K562 (cell line): ENCODE measurements around the gene LILRB3. TPM values are rescaled to one million over a fixed set of nuclear protein-coding genes. Genes with fewer than 3 reads are reported as not detected.
A peak's percentile ranks its signal among the peaks of the same experiment; 100 is the strongest.

Experiments used
- ATAC-seq: fragments of 200-7000 bp; cut with Tn5 transposase; 3 replicates; pipeline ENCODE4 v1.9.1; 2020; ENCODE audit warnings: moderate library complexity
- BruUV-seq: library from RNA; stranded (reverse); fragments of 400-500 nt; replicated peaks from 2 replicates; lab custom pipeline; 2021; lab: Mats Ljungman, UMichigan
- CTCF ChIA-PET: fragments of 300-600 bp; formaldehyde crosslinking; extraction: SDS; loops from one replicate; lab custom pipeline; 2021; ENCODE audit warnings: low intra/inter-chr PET ratio; lab: Yijun Ruan, JAX
- POLR2A ChIA-PET: fragments of 300-600, 350-650 bp; sonication (Branson Sonifier 250); formaldehyde crosslinking; extraction: SDS; loops from one replicate; lab custom pipeline; 2021; ENCODE audit warnings: antibody characterized with exemption, inconsistent platforms; lab: Yijun Ruan, JAX
- DNase-seq, 4 experiments: peaks; one replicate each; pipeline versions ENCODE4 v3.0.0 to v3.0.0-alpha.2; 2011 to 2018; ENCODE audit warnings: low spot score in 3 of 4, mixed read lengths in 3 of 4; ENCODE audit errors: extremely low read depth in 1 of 4
- FAIRE-seq: peaks from 2 replicates; lab custom pipeline; 2011; peaks lifted over from hg19 to GRCh38; lab: Jason Lieb, UNC
- H2AFZ ChIP-seq: 2 replicates; pipeline ENCODE4 v1.6.0; 2011; ENCODE audit warnings: low read depth, low read length, control low read depth, inconsistent platforms
- H3K27ac ChIP-seq: fragments of 200-600 bp; 3 replicates; pipeline ENCODE4 v1.8.0; 2011; ENCODE audit warnings: low read depth, mild to moderate bottlenecking, control low read depth, inconsistent platforms, low read length, moderate library complexity, mixed read lengths; ENCODE audit errors: extremely low read depth
- H3K27me3 ChIP-seq, 2 experiments: fragments of 300-600 bp in 1 of 2; 2 replicates in 1 of 2; 3 replicates in 1 of 2; pipeline versions ENCODE4 v1.6.0 to v1.8.0; 2011; ENCODE audit warnings: inconsistent platforms in 2 of 2, low read length in 2 of 2, mild to moderate bottlenecking in 1 of 2, mixed read lengths in 1 of 2, moderate library complexity in 1 of 2; ENCODE audit not compliant: control insufficient read depth in 2 of 2, insufficient read depth in 2 of 2
- H3K36me3 ChIP-seq: fragments of 300-600 bp; 3 replicates; pipeline ENCODE4 v1.8.0; 2011; ENCODE audit warnings: mild to moderate bottlenecking, low read length, inconsistent platforms; ENCODE audit not compliant: control insufficient read depth, insufficient read depth
- H3K4me1 ChIP-seq, 2 experiments: fragments of 200-600 bp in 1 of 2; replicated peaks in 1 of 2; 2 replicates in 1 of 2; 3 replicates in 1 of 2; pipeline versions ENCODE4 v1.5.1 to v1.8.0; 2011; ENCODE audit warnings: inconsistent platforms in 2 of 2, low read length in 2 of 2, mild to moderate bottlenecking in 1 of 2, mixed read lengths in 1 of 2, moderate library complexity in 1 of 2; ENCODE audit not compliant: control insufficient read depth in 2 of 2, insufficient read depth in 2 of 2
- H3K4me2 ChIP-seq: 2 replicates; pipeline ENCODE4 v1.6.1; 2011; ENCODE audit warnings: low read length, control low read depth, inconsistent platforms, mixed read lengths; ENCODE audit not compliant: insufficient read depth
- H3K4me3 ChIP-seq: fragments of 200-600 bp; sonication (generic), shearing (Covaris generic); 2 replicates; pipeline ENCODE4 v1.5.1; 2016; ENCODE audit warnings: control low read depth, inconsistent platforms
- H3K79me2 ChIP-seq: fragments of 200-600 bp; 3 replicates; pipeline ENCODE4 v1.8.0; 2011; ENCODE audit warnings: low read length, inconsistent platforms; ENCODE audit not compliant: control insufficient read depth, insufficient read depth
- H3K9ac ChIP-seq, 2 experiments: 2 replicates each; pipeline versions ENCODE4 v1.6.0 to v1.6.1; 2011; ENCODE audit warnings: low read depth in 2 of 2, low read length in 2 of 2, control low read depth in 1 of 2, inconsistent platforms in 1 of 2, mild to moderate bottlenecking in 1 of 2, mixed read lengths in 1 of 2; ENCODE audit not compliant: insufficient read depth in 1 of 2
- H3K9me1 ChIP-seq: one replicate; pipeline ENCODE4 v1.6.0; 2011; ENCODE audit warnings: inconsistent platforms, mild to moderate bottlenecking, low read length, moderate library complexity; ENCODE audit not compliant: control insufficient read depth, insufficient read depth
- H3K9me3 ChIP-seq: replicated peaks from 2 replicates; pipeline ENCODE4 v1.5.1; 2011; ENCODE audit warnings: low read depth, low read length, inconsistent platforms; ENCODE audit not compliant: control insufficient read depth, insufficient read depth
- H4K20me1 ChIP-seq: replicated peaks from 2 replicates; pipeline ENCODE4 v1.6.1; 2011; ENCODE audit warnings: low read length, inconsistent platforms, mixed read lengths; ENCODE audit not compliant: control insufficient read depth, insufficient read depth
- ARID3B ChIP-seq: fragments of 250-450 bp; sonication (Bioruptor Pico); IDR thresholded peaks from 2 replicates; pipeline ENCODE4 v1.4.0; 2020; ENCODE audit warnings: borderline replicate concordance
- CBFA2T3 ChIP-seq: fragments of 450-650 bp; IDR thresholded peaks from 2 replicates; pipeline ENCODE4 v1.6.1; 2017
- CCAR2 ChIP-seq: fragments of 200-400 bp; formaldehyde crosslinking; IDR thresholded peaks from 2 replicates; pipeline ENCODE4 v1.6.1; 2017; ENCODE audit warnings: mild to moderate bottlenecking, low read depth, low read length
- E2F5 ChIP-seq: sonication (generic); formaldehyde crosslinking; IDR thresholded peaks from 2 replicates; pipeline ENCODE4 v1.8.0; 2022; ENCODE audit warnings: mild to moderate bottlenecking, missing genetic modification reagents
- EGR1 ChIP-seq: fragments of 450-650 bp; conservative IDR thresholded peaks from 2 replicates; pipeline ENCODE4 v1.6.1; 2017; ENCODE audit warnings: mild to moderate bottlenecking
- ELF1 ChIP-seq: fragments of 200-800 bp; sonication (Bioruptor generic); IDR thresholded peaks from 2 replicates; pipeline ENCODE4 v1.6.1; 2016; ENCODE audit warnings: missing genetic modification characterization, missing compliant biosample characterization
- FOXK2 ChIP-seq, 2 experiments: fragments of 450-650 bp; IDR thresholded peaks in 1 of 2; conservative IDR thresholded peaks in 1 of 2; 2 replicates each; pipeline ENCODE4 v1.6.1; 2016; ENCODE audit warnings: low read depth in 2 of 2, mild to moderate bottlenecking in 1 of 2
- HDAC1 ChIP-seq, 2 experiments: fragments of 450-650 bp; IDR thresholded peaks; 2 replicates each; pipeline ENCODE4 v1.6.1; 2016 to 2017; ENCODE audit warnings: inconsistent platforms in 1 of 2, mild to moderate bottlenecking in 1 of 2, moderate library complexity in 1 of 2
- KDM2B ChIP-seq: fragments of 250-450 bp; sonication (Bioruptor Pico); IDR thresholded peaks from 2 replicates; pipeline ENCODE4 v1.8.0; 2021; ENCODE audit warnings: mild to moderate bottlenecking, moderate library complexity
- MTA3 ChIP-seq: fragments of 450-650 bp; formaldehyde crosslinking; IDR thresholded peaks from 2 replicates; pipeline ENCODE4 v1.6.1; 2017; ENCODE audit warnings: mild to moderate bottlenecking, borderline replicate concordance
- MYC ChIP-seq, 2 experiments: fragments of 250-450 bp in 1 of 2; sonication (Bioruptor Pico) in 1 of 2; IDR thresholded peaks; 2 replicates each; pipeline versions ENCODE4 v1.5.1 to v1.6.1; 2012 to 2021; ENCODE audit warnings: low read depth in 2 of 2, borderline replicate concordance in 1 of 2, improper control_type of control experiment in 1 of 2, low read length in 1 of 2, mild to moderate bottlenecking in 1 of 2, moderate library complexity in 1 of 2
- NFYB ChIP-seq: IDR thresholded peaks from 2 replicates; pipeline ENCODE4 v1.6.1; 2011; ENCODE audit warnings: mild to moderate bottlenecking, moderate library complexity; ENCODE audit not compliant: insufficient read length; ENCODE audit errors: extremely low read depth
- POLR2AphosphoS2 ChIP-seq: IDR thresholded peaks from 2 replicates; pipeline ENCODE4 v1.6.1; 2012; ENCODE audit warnings: low read length, improper control_type of control experiment
- RBM22 ChIP-seq: fragments of 200-400 bp; formaldehyde crosslinking; IDR thresholded peaks from 2 replicates; pipeline ENCODE4 v1.6.1; 2018; ENCODE audit warnings: low read length, low read depth; ENCODE audit not compliant: poor library complexity, severe bottlenecking
- RBM34 ChIP-seq: fragments of 200-400 bp; formaldehyde crosslinking; IDR thresholded peaks from 2 replicates; pipeline ENCODE4 v1.6.1; 2018; ENCODE audit warnings: low read length, borderline replicate concordance; ENCODE audit not compliant: insufficient read depth
- SIN3A ChIP-seq, 2 experiments: fragments of 150-350 bp in 1 of 2; IDR thresholded peaks; 2 replicates each; pipeline ENCODE4 v1.6.1; 2011 to 2016; ENCODE audit warnings: borderline replicate concordance in 2 of 2, low read depth in 2 of 2, low read length in 2 of 2, mild to moderate bottlenecking in 2 of 2, moderate library complexity in 2 of 2; ENCODE audit not compliant: control insufficient read depth in 1 of 2
- WGBS: fragments of 100-300 bp; shearing (Covaris generic); methylation state at CpG from one replicate; pipeline ENCODE4 v1.1.6; 2016; ENCODE audit warnings: low coverage, mixed read lengths; ENCODE audit not compliant: insufficient coverage; ENCODE audit errors: missing lambda C conversion rate; 5-methylcytosine and 5-hydroxymethylcytosine counted together
- in situ Hi-C: fragments of 300-500 bp; cut with MboI; formaldehyde crosslinking; loops from 4 replicates; pipeline ENCODE4 v1.15.0; 2018; ENCODE audit warnings: inconsistent platforms, mixed read lengths
- intact Hi-C: fragments of 100-400 bp; cut with micrococcal nuclease; formaldehyde crosslinking; loops from 2 replicates; pipeline ENCODE4 v1.14.2; 2022
- polyA plus RNA-seq, 8 experiments: library from polyadenylated mRNA; depleted of rRNA in 4 of 8; stranded (reverse) in 5 of 8; unstranded in 3 of 8; fragments of >200 nt; fragmentation: Nextera tagmentation in 2 of 8; fragmentation: Illumina TruSeq in 1 of 8; extraction: Ambion mirVana in 2 of 8; extraction: Trizol in 1 of 8; gene quantifications; 2 replicates each; pipeline versions ENCODE4 v1.2.1 to v1.2.3, GENCODE V29; 2011 to 2014; ENCODE audit warnings: inconsistent platforms in 1 of 8, missing spikeins in 1 of 8
- total RNA-seq, 7 experiments: library from RNA; depleted of rRNA in 6 of 7; stranded (reverse); fragments of >200 nt in 6 of 7; fragmentation: Illumina TruSeq in 2 of 7; extraction: Trizol in 2 of 7; gene quantifications; 2 replicates each; pipeline versions ENCODE4 v1.2.1 to v1.2.3, GENCODE V29; 2011 to 2021; ENCODE audit warnings: low replicate concordance in 1 of 7
- TF ChIP-seq, protein P1 (sequence below): sonication (generic); formaldehyde crosslinking; IDR thresholded peaks from 2 replicates; pipeline ENCODE4 v1.8.1; 2022; ENCODE audit warnings: missing genetic modification reagents

Gene LILRB3
- total and polyA plus RNA-seq, 9 of the 15 experiments (the other 6 are each of a cell fraction or from before 2014, with no cell fraction given), result 0.01 to 0.09 TPM; not detected in 7

DNA sequence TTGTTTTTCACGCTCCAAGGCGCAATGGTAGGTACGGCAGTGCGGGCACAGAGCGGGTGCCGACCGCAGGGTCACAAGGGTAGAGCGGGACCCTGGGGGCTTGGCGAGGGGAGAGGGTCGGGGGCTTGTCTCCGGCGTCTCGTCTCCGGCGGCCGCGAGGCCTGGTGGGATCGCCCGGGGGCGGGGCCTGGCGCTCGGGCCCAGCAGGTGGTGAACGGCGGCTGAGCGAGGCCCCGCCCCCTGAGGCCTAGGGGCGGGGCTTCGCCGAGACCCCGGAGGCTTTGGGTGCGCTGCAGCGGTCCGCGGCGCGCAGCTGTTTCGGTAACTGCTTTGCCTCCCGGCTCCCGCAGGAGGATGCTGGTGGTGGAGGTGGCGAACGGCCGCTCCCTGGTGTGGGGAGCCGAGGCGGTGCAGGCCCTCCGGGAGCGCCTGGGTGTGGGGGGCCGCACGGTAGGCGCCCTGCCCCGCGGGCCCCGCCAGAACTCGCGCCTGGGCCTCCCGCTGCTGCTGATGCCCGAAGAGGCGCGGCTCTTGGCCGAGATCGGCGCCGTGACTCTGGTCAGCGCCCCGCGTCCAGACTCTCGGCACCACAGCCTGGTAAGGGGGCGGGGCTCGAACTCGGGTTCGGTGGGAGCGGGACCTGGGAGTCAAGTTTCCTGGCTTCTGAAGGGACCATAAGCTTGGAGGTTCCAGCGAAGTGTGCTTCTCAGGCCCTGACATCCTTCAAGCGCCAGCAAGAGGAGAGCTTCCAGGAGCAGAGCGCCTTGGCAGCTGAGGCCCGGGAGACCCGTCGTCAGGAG, 31.6 kb downstream of the LILRB3 start, which contains the start of gene TSEN34:
TSS of gene TSEN34 (plus strand) at position 298 of the 800 bp plus-strand sequence. CDS start at position 355, 57 bp downstream.
- in situ Hi-C loops, result no loop called here
- Histone ChIP-seq H3K9me1 (peaks cover 4% of the 10 kb centered on the region), H3K79me2 (peaks cover 51% of the 10 kb centered on the region), H3K9me3 (no peaks in the 10 kb centered on the region), H3K27ac (peak within 1 kb of the TSS; percentile 100), H2AFZ (peak within 1 kb of the TSS; percentile 98), H4K20me1 (no peaks in the 10 kb centered on the region), H3K4me3 (peak within 1 kb of the TSS; percentile 96), H3K9ac (peak within 1 kb of the TSS; percentile 98 to 99), H3K4me2 (peak within 1 kb of the TSS; percentile 96), H3K36me3 (peaks cover 53% of the 10 kb centered on the region), H3K27me3 (no peaks in the 10 kb centered on the region), H3K4me1 (peaks cover 27 to 49% of the 10 kb centered on the region in 2 experiments)
- FAIRE-seq (no peak), DNase-seq (peak; percentile 77 to 89 (median 82)), ATAC-seq (peak; percentile 48)
- intact Hi-C loops, result no loop called here
- BruUV-seq, result TSS peak; percentile 52
- whole genome bisulfite sequencing, result under 1% methylated on average over 57 of the region's 77 CpGs
- ChIA-PET POLR2A (interaction anchor here (0.6 to 7.0 kb wide), 11 partner anchors 10 to 74 kb away, joined by 3 to 206 read pairs (median 7); partner anchors contain the start of genes CNOT3, LENG1, RPS9 and TMC4), CTCF (no interaction called here)
- TF ChIP-seq KDM2B (peak; percentile 91; the same call in 1 of the 2 replicates), MYC (IDR thresholded peaks at IDR 0.05; ENCODE audit: low read depth, low read length) (peak; percentile 28; the same call in 1 of the 2 replicates), MYC (CRISPR knock-in tag; IDR thresholded peaks at IDR 0.05; ENCODE audit: borderline replicate concordance, low read depth) (no peak), HDAC1 (IDR thresholded peaks at IDR 0.05) (peak in 1 of 2 experiments; percentile 80; a peak in 2 of 4 replicates), EGR1 (peak; percentile 57), POLR2AphosphoS2 (no peak), CBFA2T3 (no peak), FOXK2 (conservative IDR thresholded peaks at IDR 0.05 in 1 of 2, IDR thresholded peaks at IDR 0.05 in 1 of 2; ENCODE audit: low read depth in 2 of 2) (peak in 1 of 2 experiments; percentile 82; a peak in 2 of 4 replicates), ARID3B (CRISPR knock-in tag) (0 out of 2 replicates have a peak, but pooled peaks have one; percentile 3), E2F5 (CRISPR knock-in tag) (0 out of 2 replicates have a peak, but pooled peaks have one; percentile 23), CCAR2 (no peak), ELF1 (tag) (peak; percentile 14; the same call in 1 of the 2 replicates), RBM34 (0 out of 2 replicates have a peak, but pooled peaks have one; percentile 86), RBM22 (peak; percentile 38), NFYB (no peak), MTA3 (peak; percentile 74), SIN3A (IDR thresholded peaks at IDR 0.05; ENCODE audit: borderline replicate concordance in 2 of 2, control insufficient read depth in 1 of 2, low read depth in 2 of 2, low read length in 2 of 2) (peak; percentile 59 to 82; a peak in 2 of 4 replicates)
- TF ChIP-seq, protein P1, sequence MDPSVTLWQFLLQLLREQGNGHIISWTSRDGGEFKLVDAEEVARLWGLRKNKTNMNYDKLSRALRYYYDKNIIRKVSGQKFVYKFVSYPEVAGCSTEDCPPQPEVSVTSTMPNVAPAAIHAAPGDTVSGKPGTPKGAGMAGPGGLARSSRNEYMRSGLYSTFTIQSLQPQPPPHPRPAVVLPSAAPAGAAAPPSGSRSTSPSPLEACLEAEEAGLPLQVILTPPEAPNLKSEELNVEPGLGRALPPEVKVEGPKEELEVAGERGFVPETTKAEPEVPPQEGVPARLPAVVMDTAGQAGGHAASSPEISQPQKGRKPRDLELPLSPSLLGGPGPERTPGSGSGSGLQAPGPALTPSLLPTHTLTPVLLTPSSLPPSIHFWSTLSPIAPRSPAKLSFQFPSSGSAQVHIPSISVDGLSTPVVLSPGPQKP, result no peak
